HG02885 (cell line): ENCODE results near the gene MAP4.

Experiments used
- ATAC-seq: cut with Tn5 transposase; IDR thresholded peaks from one replicate; pipeline ENCODE4 v1.9.1; 2021; ENCODE audit warnings: mild to moderate bottlenecking; ENCODE audit not compliant: unreplicated experiment, poor library complexity

MAP4 gene

GRCh38 chr3:47976135-47976732, 40.0 kb downstream of the MAP4 start:
- ATAC-seq = no peak

GRCh38 chr3:47974974-47975470, 41.2 kb downstream of the MAP4 start:
- ATAC-seq = no peak

GRCh38 chr3:47971081-47971480, 45.1 kb downstream of the MAP4 start:
- no peak for ATAC-seq

GRCh38 chr3:47964740-47965139, 51.5 kb downstream of the MAP4 start:
- ATAC-seq = no peak

- ATAC-seq = no peak
Measured at GRCh38 chr3:47961815-47962606, 54.2 kb downstream of the MAP4 start.

GRCh38 chr3:47961036-47961435, 55.2 kb downstream of the MAP4 start:
- ATAC-seq = no peak

- no peak for ATAC-seq
Measured at GRCh38 chr3:47956521-47956920, 59.7 kb downstream of the MAP4 start.

GRCh38 chr3:47954567-47954966, 61.6 kb downstream of the MAP4 start:
- ATAC-seq = no peak

GRCh38 chr3:47950453-47951169, 65.6 kb downstream of the MAP4 start:
- no peak for ATAC-seq

GRCh38 chr3:47949979-47950378, 66.2 kb downstream of the MAP4 start:
- ATAC-seq = no peak

GRCh38 chr3:47940232-47940631, 76.0 kb downstream of the MAP4 start:
- ATAC-seq = no peak

GRCh38 chr3:47932421-47932820, 83.8 kb downstream of the MAP4 start:
- ATAC-seq = no peak

GRCh38 chr3:47930979-47931378, 85.2 kb downstream of the MAP4 start:
- no peak for ATAC-seq

- ATAC-seq = no peak
Measured at GRCh38 chr3:47916696-47917095, 99.5 kb downstream of the MAP4 start.

GRCh38 chr3:47916201-47916600, 100.0 kb downstream of the MAP4 start:
- ATAC-seq = no peak

GRCh38 chr3:47912006-47912504, 104.2 kb downstream of the MAP4 start:
- ATAC-seq = no peak

GRCh38 chr3:47910777-47911440, 105.3 kb downstream of the MAP4 start:
- ATAC-seq = no peak

GRCh38 chr3:47910233-47910632, 106.0 kb downstream of the MAP4 start:
- no peak for ATAC-seq

- no peak for ATAC-seq
Measured at GRCh38 chr3:47909607-47910006, 106.6 kb downstream of the MAP4 start.

GRCh38 chr3:47908744-47909143, 107.5 kb downstream of the MAP4 start:
- no peak for ATAC-seq
